Measurements from ENCODE around the gene CDC42BPA. TPM values are rescaled to one million over a fixed set of nuclear protein-coding genes. Genes with fewer than 3 reads are reported as not detected.

Gene CDC42BPA
- total and polyA plus RNA-seq, 2 experiments from 2014 or later: 25.1 to 25.2 TPM

DNA sequence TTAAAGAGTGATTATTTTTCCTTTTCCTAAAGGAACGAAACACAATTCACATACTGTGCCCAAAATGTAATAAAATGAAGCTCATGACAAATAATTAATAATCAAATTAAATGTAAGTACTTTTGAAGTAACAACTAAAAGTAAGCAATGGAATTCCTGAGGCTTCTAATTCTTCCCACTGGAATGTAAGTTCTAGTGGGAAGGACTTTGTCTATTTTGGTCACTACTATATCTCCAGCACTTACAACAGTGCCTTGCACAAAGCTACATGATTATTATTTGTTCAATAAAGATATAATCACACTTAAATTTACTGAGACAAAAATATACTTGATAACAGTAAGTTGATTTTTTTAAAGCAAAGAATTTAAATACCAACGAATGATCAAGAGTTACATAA lies 249.4 kb downstream of the CDC42BPA start:
- DNase-seq (ENCODE audit: low read depth in 1 of 2, low spot score in 1 of 2): peak in 1 of 2 donors; percentile 26
- no peak overlapping the region for H3K27ac ChIP-seq

DNA sequence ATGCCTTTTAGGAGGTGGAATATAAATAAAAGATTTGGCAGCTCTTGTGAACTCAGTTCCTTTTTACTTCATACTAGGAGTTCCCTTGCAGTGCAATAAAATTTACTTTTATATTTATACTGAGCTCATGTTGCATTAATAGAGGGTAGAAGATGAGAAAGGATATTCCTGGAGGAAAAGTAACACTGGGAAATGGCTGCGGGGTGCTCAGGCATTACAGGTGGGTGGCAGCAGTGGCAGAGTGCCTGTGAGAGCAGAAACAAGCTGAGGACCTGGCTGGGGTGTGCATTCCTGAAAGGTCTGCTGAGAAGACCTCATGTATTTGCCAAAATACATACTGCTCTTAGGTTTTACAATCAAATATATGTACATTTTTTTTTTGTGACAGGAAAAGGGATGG lies 251.3 kb downstream of the CDC42BPA start:
- H3K9me3 ChIP-seq (ENCODE audit: low read depth): no peaks in the 10 kb centered on the region
- H3K4me1 ChIP-seq (ENCODE audit: low read depth): peaks cover 11% of the 10 kb centered on the region
- H3K4me3 ChIP-seq: no peak overlapping the region
- no peak overlapping the region for H3K27ac ChIP-seq
- no peaks in the 10 kb centered on the region for H3K27me3 ChIP-seq
- TF ChIP-seq, protein P1, sequence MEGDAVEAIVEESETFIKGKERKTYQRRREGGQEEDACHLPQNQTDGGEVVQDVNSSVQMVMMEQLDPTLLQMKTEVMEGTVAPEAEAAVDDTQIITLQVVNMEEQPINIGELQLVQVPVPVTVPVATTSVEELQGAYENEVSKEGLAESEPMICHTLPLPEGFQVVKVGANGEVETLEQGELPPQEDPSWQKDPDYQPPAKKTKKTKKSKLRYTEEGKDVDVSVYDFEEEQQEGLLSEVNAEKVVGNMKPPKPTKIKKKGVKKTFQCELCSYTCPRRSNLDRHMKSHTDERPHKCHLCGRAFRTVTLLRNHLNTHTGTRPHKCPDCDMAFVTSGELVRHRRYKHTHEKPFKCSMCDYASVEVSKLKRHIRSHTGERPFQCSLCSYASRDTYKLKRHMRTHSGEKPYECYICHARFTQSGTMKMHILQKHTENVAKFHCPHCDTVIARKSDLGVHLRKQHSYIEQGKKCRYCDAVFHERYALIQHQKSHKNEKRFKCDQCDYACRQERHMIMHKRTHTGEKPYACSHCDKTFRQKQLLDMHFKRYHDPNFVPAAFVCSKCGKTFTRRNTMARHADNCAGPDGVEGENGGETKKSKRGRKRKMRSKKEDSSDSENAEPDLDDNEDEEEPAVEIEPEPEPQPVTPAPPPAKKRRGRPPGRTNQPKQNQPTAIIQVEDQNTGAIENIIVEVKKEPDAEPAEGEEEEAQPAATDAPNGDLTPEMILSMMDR (IDR thresholded peaks at IDR 0.05; ENCODE audit: low read depth, low read length): no peak
- H3K36me3 ChIP-seq: peaks cover 5% of the 10 kb centered on the region
- DNase-seq (ENCODE audit: low read depth in 1 of 2, low spot score in 1 of 2): no peak

More for the DNA sequence above, 249.4 kb downstream of the CDC42BPA start:
- Histone ChIP-seq H3K4me1 (ENCODE audit: low read depth) (peaks cover 11% of the 10 kb centered on the region), H3K27me3 (no peaks in the 10 kb centered on the region), H3K9me3 (ENCODE audit: low read depth) (no peaks in the 10 kb centered on the region), H3K4me3 (no peak overlapping the region), H3K36me3 (peaks cover 12% of the 10 kb centered on the region)
- TF ChIP-seq, protein P1 (IDR thresholded peaks at IDR 0.05; ENCODE audit: low read depth, low read length): no peak

DNA sequence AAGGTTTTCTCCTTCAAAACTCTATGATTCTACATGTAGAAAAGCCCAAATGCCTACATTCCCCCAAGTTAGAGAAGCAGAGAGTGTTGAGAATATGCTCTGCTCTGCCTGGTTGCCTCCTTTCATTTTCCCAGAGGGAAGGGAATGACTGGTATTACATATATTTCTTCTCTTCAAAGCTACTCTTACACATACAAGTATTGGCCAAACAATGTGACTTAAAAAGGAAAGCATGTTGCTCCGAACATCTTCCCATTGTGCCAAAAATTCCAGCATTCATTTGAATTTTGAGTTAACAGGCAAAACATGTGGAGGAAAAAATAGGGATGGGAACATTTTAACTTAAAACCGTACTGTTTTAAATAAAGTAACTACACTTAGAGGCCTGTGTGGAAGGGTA lies 253.0 kb downstream of the CDC42BPA start:
- no peaks in the 10 kb centered on the region for H3K9me3 ChIP-seq (ENCODE audit: low read depth)
- H3K4me3 ChIP-seq: no peak overlapping the region
- H3K4me1 ChIP-seq (ENCODE audit: low read depth): peaks cover 11% of the 10 kb centered on the region
- no peak overlapping the region for H3K27ac ChIP-seq
- DNase-seq (ENCODE audit: low read depth in 1 of 2, low spot score in 1 of 2): no peak
- TF ChIP-seq, protein P1 (IDR thresholded peaks at IDR 0.05; ENCODE audit: low read depth, low read length): no peak
- H3K36me3 ChIP-seq: peaks cover 5% of the 10 kb centered on the region
- H3K27me3 ChIP-seq: no peaks in the 10 kb centered on the region

DNA sequence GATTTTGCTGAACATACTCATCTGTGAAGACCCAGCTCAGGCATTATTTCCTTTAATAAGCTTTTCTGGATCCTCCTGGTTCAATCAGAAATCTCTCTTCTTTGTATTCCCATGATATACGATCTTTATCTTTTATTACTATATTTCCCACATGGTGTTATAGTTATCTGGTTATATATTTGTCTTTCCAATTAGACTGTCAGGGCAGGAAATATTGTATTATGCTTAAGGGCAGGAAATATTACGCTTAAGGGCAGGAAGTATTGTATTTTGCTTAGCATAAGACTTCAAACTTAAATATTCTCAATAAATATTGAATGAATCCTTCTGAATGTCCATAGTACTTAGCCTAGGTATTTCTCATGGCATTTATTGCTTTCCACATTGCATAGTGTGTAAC lies 256.0 kb downstream of the CDC42BPA start:
- no peaks in the 10 kb centered on the region for H3K36me3 ChIP-seq
- H3K4me1 ChIP-seq (ENCODE audit: low read depth): no peaks in the 10 kb centered on the region
- no peaks in the 10 kb centered on the region for H3K27me3 ChIP-seq
- H3K9me3 ChIP-seq (ENCODE audit: low read depth): no peaks in the 10 kb centered on the region
- H3K27ac ChIP-seq: no peak overlapping the region
- TF ChIP-seq, protein P1 (IDR thresholded peaks at IDR 0.05; ENCODE audit: low read depth, low read length): no peak
- no peak overlapping the region for H3K4me3 ChIP-seq
- no peak for DNase-seq (ENCODE audit: low read depth in 1 of 2, low spot score in 1 of 2)

DNA sequence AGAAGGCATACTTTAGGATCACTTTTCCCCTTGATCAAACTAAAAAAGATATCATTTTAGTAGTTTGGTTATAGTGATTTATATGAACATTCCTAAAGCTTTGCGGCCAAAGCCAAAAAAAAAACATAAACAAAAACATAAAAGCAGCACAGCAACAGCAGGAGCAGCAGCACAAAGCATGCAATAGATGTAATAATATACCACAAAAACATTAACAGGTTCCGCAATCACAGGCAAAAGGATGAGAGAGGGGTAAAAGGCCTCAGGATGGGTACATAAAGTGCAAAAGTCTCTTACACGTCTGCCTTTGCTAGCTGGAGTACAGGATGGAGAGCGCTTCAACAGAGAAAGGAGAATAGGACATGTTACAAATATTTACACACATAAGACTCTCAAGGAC lies 259.2 kb downstream of the CDC42BPA start:
- no peak for DNase-seq (ENCODE audit: low read depth in 1 of 2, low spot score in 1 of 2)
- Histone ChIP-seq H3K27me3 (no peaks in the 10 kb centered on the region), H3K27ac (no peak overlapping the region), H3K9me3 (ENCODE audit: low read depth) (no peaks in the 10 kb centered on the region), H3K4me1 (ENCODE audit: low read depth) (no peaks in the 10 kb centered on the region), H3K4me3 (no peak overlapping the region), H3K36me3 (no peaks in the 10 kb centered on the region)
- TF ChIP-seq, protein P1 (IDR thresholded peaks at IDR 0.05; ENCODE audit: low read depth, low read length): no peak

DNA sequence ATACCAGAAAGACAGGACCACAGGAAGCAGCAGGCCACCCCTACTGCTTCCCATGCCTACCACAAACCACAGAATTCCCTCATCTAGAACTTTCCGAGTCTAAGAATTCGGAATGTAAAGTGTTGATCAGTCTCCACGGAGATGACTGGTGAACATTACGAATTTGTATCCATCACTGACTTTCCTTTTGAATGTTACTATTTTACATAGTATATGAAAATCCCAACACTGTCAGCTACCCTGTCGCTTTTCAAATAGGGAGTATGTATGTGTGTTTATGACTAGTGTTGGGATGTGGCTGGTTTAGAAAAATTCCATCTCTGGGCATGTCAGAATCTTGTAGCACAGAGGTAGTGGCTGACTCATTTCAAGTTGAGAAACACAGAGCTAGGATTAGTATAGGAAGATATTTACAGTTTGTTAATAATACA lies 260.0 kb downstream of the CDC42BPA start:
- no peak overlapping the region for H3K4me3 ChIP-seq
- H3K4me1 ChIP-seq (ENCODE audit: low read depth): no peaks in the 10 kb centered on the region
- TF ChIP-seq, protein P1 (IDR thresholded peaks at IDR 0.05; ENCODE audit: low read depth, low read length): no peak
- no peaks in the 10 kb centered on the region for H3K27me3 ChIP-seq
- H3K36me3 ChIP-seq: no peaks in the 10 kb centered on the region
- no peaks in the 10 kb centered on the region for H3K9me3 ChIP-seq (ENCODE audit: low read depth)
- no peak overlapping the region for H3K27ac ChIP-seq
- DNase-seq (ENCODE audit: low read depth in 1 of 2, low spot score in 1 of 2): peak in 1 of 2 donors; percentile 72

All from cardiac muscle cell (in vitro differentiated cells and primary cell).